Myocyte (in vitro differentiated cells): ENCODE measurements around the gene CBFA2T2. TPM values are rescaled to one million over a fixed set of nuclear protein-coding genes. Genes with fewer than 3 reads are reported as not detected.

Source experiments
- DNase-seq: peaks from one replicate; pipeline ENCODE4 v3.0.0-alpha.2; 2012; ENCODE audit warnings: low read depth
- total RNA-seq: library from RNA; depleted of rRNA; stranded (reverse); fragments of >200 nt; gene quantifications from 2 replicates; pipeline ENCODE4 v1.2.3, GENCODE V29; 2014

Gene CBFA2T2
- total RNA-seq, 1 donor from 2014 or later, result 14.3 TPM

- DNase-seq, result no peak
These were observed 174.3 kb downstream of the CBFA2T2 start for GRCh38 chr20:33664085-33664761.

GRCh38 chr20:33664762-33665144, 174.9 kb downstream of the CBFA2T2 start:
- DNase-seq, result no peak

GRCh38 chr20:33666293-33667244, 176.7 kb downstream of the CBFA2T2 start, which contains the start of gene ACTL10:
ACTL10 (plus strand) TSS chr20:33666943; CDS start chr20:33667498, 555 bp downstream.
- peak; percentile 88 for DNase-seq

GRCh38 chr20:33667245-33667675, 177.4 kb downstream of the CBFA2T2 start:
- no peak for DNase-seq

- DNase-seq, result no peak
These were observed 178.0 kb downstream of the CBFA2T2 start for GRCh38 chr20:33667676-33668465.

- no peak for DNase-seq
These were observed 178.7 kb downstream of the CBFA2T2 start for GRCh38 chr20:33668466-33669155.

GRCh38 chr20:33669224-33669623, 179.3 kb downstream of the CBFA2T2 start:
- DNase-seq, result no peak

GRCh38 chr20:33669873-33670640, 180.2 kb downstream of the CBFA2T2 start:
- DNase-seq, result peak; percentile 95

- DNase-seq, result no peak
These were observed 181.0 kb downstream of the CBFA2T2 start for GRCh38 chr20:33670715-33671499.

GRCh38 chr20:33671573-33672288, 181.8 kb downstream of the CBFA2T2 start:
- no peak for DNase-seq

GRCh38 chr20:33672426-33673113, 182.7 kb downstream of the CBFA2T2 start:
- DNase-seq, result peak; percentile 72

GRCh38 chr20:33673114-33673409, 183.2 kb downstream of the CBFA2T2 start:
- no peak for DNase-seq

- DNase-seq, result peak; percentile 54
These were observed 183.8 kb downstream of the CBFA2T2 start for GRCh38 chr20:33673410-33674293.

- peak; percentile 79 for DNase-seq
These were observed 184.6 kb downstream of the CBFA2T2 start, which contains the start of gene NECAB3 for GRCh38 chr20:33674294-33675135. NECAB3 (minus strand) TSS chr20:33674428; CDS start chr20:33674352, 76 bp downstream.

- DNase-seq, result no peak
These were observed 185.5 kb downstream of the CBFA2T2 start for GRCh38 chr20:33675136-33675959.
